Activated CD8-positive, alpha-beta memory T cell treated with anti-CD3 and anti-CD28 coated beads for 48 hours (primary cell): ENCODE measurements around the gene PTPN1.
"Not testable (repeated sequence)": the region's sequence is repeated elsewhere in the genome, so short reads cannot be mapped to it uniquely, and the experiment has no call there.

Source experiments
- DNase-seq, 3 experiments: peaks; one replicate each; pipeline ENCODE4 v3.0.0-alpha.2; 2020; ENCODE audit warnings: low read depth in 2 of 3, low spot score in 2 of 3

The PTPN1 gene

DNA sequence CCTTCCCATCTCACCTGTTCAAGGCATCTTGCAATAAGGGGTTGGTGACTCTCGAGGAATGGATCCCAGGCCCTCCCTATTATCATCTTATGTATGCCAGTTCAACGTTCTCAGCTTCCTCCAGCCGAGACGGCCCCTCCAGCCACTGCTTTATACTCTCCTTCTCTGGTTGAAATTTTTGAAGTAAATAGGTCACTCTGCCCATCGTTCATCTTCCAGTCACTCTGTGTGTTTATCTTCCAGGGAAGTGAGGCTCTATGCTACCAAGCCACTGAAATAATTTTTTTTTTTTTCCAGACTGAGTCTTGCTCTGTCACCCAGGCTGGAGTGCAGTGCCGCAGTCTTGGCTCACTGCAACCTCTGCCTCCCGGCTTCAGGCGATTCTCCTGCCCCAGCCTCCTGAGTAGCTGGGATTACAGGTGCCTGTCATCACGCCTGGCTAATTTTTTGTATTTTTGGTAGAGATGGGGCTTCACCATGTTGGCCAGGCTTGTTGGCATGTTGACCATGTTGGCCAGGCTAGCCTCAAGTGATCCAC, 17.0 kb downstream of the PTPN1 start:
- no peak for DNase-seq

DNA sequence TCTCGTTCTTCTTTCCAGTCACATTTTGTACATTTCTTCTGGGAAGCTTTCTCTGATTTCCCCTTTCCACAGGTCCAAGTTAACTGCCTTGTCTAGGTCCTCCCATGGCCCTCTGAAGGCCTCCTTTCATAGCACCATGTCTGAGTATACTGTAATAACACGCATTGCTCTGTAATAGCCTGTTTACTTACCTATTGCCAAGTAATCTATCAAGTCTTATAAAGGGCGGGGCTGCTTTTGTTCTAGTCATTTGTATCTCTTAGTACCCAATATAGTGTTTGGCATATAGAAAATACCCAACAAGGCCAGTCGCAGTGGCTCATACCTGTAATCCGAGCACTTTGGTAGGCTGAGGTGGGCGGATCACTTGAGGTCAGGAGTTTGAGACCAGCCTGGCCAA, 17.9 kb downstream of the PTPN1 start:
- no peak for DNase-seq

GRCh38 chr20:50528804-50529351, 18.7 kb downstream of the PTPN1 start:
- DNase-seq, result no peak

DNA sequence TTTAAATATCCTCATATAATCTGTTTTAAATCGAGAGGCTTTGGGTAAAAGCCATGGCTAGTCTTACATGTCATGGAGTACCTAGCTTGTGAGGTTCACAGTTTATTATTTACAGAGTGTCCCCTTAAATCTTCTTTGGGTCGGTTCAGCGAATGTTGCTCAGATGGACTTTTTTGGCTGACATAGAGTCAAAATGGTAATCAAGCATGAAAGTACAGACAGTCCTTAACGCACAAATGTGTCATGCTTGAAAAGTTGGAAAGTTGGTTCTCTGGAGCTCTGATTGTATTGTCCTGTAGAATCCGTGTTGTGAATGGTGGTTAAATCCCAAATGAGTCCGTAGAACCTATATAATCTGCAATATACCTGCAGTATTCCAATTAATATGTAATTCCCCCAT, 22.0 kb downstream of the PTPN1 start:
- no peak for DNase-seq

- DNase-seq, result no peak
Observed at GRCh38 chr20:50533061-50533460, 22.9 kb downstream of the PTPN1 start.

- DNase-seq, result no peak
Observed at GRCh38 chr20:50533464-50533863, 23.3 kb downstream of the PTPN1 start.

DNA sequence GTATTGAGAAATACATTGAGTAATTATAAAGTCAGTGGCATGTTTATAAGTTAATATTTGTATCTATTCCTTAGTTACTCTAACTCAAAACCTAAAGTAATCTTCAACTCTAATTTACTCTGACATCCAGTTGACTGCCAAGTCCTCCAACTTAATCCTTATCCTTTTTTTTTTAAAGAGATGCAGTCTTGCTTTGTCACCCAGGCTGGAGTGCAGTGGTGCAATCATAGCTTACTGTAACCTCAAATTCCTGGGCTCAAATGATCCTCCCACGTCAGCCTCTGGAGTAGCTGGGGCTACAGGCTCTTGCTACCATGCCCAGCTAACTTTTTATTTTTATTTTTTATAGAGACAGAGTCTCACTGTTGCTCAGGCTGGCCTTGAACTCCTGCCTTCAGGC, 24.4 kb downstream of the PTPN1 start:
- no peak for DNase-seq

GRCh38 chr20:50535162-50535561, 25.0 kb downstream of the PTPN1 start:
- DNase-seq, result no peak

GRCh38 chr20:50536333-50536732, 26.1 kb downstream of the PTPN1 start:
- DNase-seq, result no peak

DNA sequence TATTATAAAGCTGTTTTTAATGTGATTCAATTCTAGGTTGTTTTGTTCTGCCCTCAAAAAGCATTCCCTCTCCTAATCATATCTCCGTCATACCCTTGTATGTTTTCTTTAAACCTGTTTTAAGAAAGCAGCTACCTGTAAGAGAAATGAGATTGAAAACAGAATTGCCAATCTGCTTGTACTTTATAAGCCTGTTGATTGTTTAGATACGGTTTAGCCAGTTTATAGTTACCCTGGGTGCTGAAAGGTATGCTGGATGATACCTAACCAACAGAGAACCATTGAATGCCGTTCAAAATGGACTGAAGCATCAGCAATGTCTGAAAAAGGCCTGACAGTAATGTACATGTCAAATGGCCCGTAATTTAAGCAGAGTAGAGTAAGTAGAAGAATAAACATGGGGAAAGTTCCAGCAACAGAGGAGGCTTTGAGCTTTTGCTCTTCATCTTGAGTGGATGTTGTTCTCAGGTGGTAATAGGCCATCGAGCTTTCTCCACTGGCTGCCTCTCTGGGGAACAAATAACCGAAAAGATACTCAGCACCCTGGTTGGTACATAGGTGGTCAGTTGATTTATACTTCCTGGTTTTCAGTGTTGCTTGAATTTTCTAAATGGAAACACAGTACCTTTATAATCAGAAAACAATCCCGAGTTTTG, 27.5 kb downstream of the PTPN1 start:
- no peak for DNase-seq

GRCh38 chr20:50538276-50538675, 28.1 kb downstream of the PTPN1 start:
- DNase-seq, result no peak

- not testable (repeated sequence) for DNase-seq
Observed at GRCh38 chr20:50539798-50540197, 29.6 kb downstream of the PTPN1 start.

DNA sequence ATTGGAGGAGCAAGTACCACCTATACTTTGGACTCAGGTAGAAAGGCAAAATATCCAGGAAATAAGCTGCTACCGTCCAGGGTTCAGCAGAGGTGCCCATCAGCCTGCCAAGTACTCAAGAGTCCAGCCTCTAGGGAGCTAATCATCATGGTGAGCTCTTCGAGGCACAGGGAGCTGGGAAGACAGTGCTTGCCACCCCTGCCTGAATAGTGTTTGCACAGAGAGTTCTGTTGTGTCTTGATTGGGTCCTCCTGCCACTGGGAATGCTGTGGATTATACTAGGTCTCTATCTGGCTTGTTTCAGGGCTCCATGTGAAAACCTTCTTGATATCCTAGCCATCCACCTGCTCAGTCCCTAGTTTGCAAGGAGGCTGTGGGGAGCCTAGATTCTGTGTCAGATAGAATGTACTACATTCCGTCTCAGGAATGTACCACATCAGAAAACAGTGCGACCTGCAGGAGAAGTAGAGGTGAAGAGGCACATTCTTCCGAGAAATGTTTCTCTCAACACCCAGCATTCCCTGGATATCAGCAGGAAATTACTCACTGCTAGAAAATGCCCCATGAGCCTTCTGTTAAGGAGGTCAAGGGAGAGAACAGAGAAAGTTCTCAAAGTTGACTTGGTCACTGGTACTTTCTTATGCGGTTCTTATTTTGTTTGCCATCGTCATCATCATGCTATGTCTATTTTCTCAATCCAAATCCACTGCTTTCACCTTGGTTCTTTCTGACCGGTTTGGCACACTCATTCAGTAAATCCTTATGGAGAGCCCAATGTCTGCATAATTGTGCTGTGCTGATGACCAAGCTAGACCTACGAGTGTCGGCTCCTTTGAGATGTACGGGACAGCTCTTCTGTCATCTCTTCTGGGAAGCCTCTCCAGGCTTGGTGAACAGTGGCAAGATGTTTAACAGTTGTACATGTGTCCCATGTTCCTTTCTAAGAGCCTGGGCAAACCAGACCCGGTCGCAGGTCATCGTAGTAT, 30.7 kb downstream of the PTPN1 start:
- no peak for DNase-seq

DNA sequence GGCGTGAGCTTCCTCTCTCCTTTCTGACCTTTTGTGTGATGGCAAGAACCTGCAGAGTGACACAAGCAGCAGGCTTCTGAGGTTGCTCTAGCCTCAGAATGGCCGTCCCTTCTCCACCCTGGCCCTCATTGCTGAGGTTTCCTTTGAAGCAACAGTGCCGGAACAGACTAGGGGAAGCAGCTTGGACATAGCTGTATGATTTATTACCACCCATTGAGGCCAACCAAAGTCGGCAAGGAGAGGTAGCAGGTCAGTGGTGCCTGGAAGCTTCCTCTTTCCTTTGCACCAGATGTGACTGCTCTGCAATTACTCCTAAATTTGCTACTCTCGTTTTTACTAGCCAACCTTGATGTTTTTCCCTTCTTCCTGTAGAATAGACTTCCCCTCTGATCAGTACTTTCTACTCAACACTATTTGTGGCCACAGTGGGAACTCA, 31.4 kb downstream of the PTPN1 start:
- no peak for DNase-seq

- DNase-seq, result no peak
Observed at GRCh38 chr20:50543326-50543725, 33.1 kb downstream of the PTPN1 start.

GRCh38 chr20:50545126-50545525, 34.9 kb downstream of the PTPN1 start:
- no peak for DNase-seq

DNA sequence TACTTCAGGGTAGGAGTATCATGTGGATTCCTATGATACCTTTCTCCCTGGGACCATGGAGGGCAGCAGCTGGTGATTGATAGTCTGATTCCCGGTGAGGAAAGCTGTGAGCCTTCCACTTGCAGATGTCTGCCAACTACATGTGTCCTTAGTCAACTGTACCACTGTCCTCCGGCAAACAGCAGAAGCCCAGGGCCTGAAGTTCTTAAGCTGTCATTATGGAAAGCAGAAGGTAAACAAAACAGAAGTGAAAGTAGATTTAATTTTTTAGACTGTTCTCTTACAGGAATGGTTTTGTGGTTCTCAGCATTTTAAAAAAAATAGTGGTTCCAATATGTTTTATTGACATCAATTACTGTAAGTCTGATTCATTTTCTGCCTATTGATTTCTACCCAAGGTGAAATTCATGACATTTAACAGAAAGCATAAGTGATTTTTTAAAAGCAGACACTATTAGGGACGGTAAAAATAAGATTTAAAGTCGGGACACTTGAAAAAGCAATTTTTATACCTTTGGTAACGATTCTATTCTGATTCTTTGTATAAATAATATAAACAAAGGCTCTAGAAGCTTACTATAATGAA, 36.6 kb downstream of the PTPN1 start:
- no peak for DNase-seq

- no peak for DNase-seq
Observed at GRCh38 chr20:50547964-50548363, 37.8 kb downstream of the PTPN1 start.

DNA sequence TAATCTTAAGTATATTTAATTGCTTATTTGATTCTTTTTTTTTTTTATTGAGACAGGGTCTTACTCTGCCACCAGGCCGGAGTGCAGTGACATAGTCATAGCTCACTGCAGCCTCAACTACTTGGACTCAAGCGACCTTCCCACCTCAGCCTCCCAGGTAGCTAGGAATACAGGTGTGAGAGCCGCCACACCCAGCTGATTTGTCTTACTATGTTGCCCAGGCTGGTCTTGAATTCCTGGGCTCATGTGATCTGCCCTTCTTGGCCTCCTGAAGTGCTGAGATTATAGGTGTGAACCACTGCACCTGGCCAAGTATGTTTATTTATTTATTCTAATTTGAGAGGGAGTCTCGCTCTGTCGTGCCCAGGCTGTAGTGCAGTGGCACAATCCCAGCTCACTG, 38.2 kb downstream of the PTPN1 start:
- no peak for DNase-seq

GRCh38 chr20:50550531-50550930, 40.3 kb downstream of the PTPN1 start:
- no peak for DNase-seq

- no peak for DNase-seq
Observed at GRCh38 chr20:50551288-50551687, 41.1 kb downstream of the PTPN1 start.
